Stimulated activated naive CD8-positive, alpha-beta T cell treated with anti-CD3 and anti-CD28 coated beads, Interleukin-15, amount 100 ng/mL, for 72 hours (primary cell): ENCODE measurements around the gene FRZB.
"Not testable (repeated sequence)": the region's sequence is repeated elsewhere in the genome, so short reads cannot be mapped to it uniquely, and the experiment has no call there.

ENCODE experiments used
- ATAC-seq: fragments of 150-1000 bp; cut with Tn5 transposase; 2 replicates; pipeline ENCODE4 v1.10.0; 2021; ENCODE audit warnings: mild to moderate bottlenecking, moderate library complexity
- DNase-seq, 2 donors: peaks; one replicate each; pipeline ENCODE4 v3.0.0; 2021 to 2022
- H3K27ac Mint-ChIP-seq, 2 donors: one replicate each; pipeline ENCODE4 v1.8.0; 2022; ENCODE audit warnings: mild to moderate bottlenecking in 2 of 2, mixed read lengths in 2 of 2, moderate library complexity in 2 of 2
- H3K27me3 Mint-ChIP-seq: one replicate; pipeline ENCODE4 v1.8.0; 2022; ENCODE audit warnings: mixed read lengths
- H3K4me1 Mint-ChIP-seq: one replicate; pipeline ENCODE4 v1.8.0; 2022; ENCODE audit warnings: mild to moderate bottlenecking, mixed read lengths
- H3K4me3 Mint-ChIP-seq, 2 donors: one replicate each; pipeline ENCODE4 v1.8.0; 2022; ENCODE audit warnings: mild to moderate bottlenecking in 2 of 2, mixed read lengths in 2 of 2, moderate library complexity in 1 of 2
- H3K9me3 Mint-ChIP-seq, 2 donors: one replicate each; pipeline ENCODE4 v1.8.0; 2022; ENCODE audit warnings: mixed read lengths in 2 of 2

FRZB gene

GRCh38 chr2:182895169-182895568 is 28.7 kb upstream of the FRZB start:
- peaks cover 16% of the 10 kb centered on the region for H3K27me3 Mint-ChIP-seq
- H3K4me3 Mint-ChIP-seq, result no peak overlapping the region

GRCh38 chr2:182894174-182894573 is 27.7 kb upstream of the FRZB start:
- peak; percentile 26 for ATAC-seq
- Mint-ChIP-seq H3K4me1 (no peaks in the 10 kb centered on the region), H3K9me3 (no peaks in the 10 kb centered on the region), H3K27ac (no peak overlapping the region), H3K4me3 (no peak overlapping the region), H3K27me3 (peaks cover 16% of the 10 kb centered on the region)
- no peak for DNase-seq

More at GRCh38 chr2:182895169-182895568, 28.7 kb upstream of the FRZB start:
- Mint-ChIP-seq H3K9me3 (no peaks in the 10 kb centered on the region), H3K4me1 (no peaks in the 10 kb centered on the region), H3K27ac (no peak overlapping the region)
- ATAC-seq, result no peak
- DNase-seq, result no peak

- H3K27ac Mint-ChIP-seq, result no peak overlapping the region
- H3K4me3 Mint-ChIP-seq, result no peak overlapping the region
- no peak for DNase-seq
- H3K4me1 Mint-ChIP-seq, result no peaks in the 10 kb centered on the region
- peaks cover 17% of the 10 kb centered on the region for H3K27me3 Mint-ChIP-seq
- no peaks in the 10 kb centered on the region for H3K9me3 Mint-ChIP-seq
- no peak for ATAC-seq
These were observed 27.2 kb upstream of the FRZB start for GRCh38 chr2:182893666-182894065.

- not testable (repeated sequence) for H3K9me3 Mint-ChIP-seq, ATAC-seq, H3K27ac Mint-ChIP-seq, H3K4me3 Mint-ChIP-seq, H3K4me1 Mint-ChIP-seq, DNase-seq
- peaks cover 24% of the 10 kb centered on the region for H3K27me3 Mint-ChIP-seq
These were observed 26.6 kb upstream of the FRZB start for GRCh38 chr2:182893035-182893434.

- Mint-ChIP-seq H3K27ac (no peak overlapping the region), H3K4me1 (no peaks in the 10 kb centered on the region), H3K4me3 (no peak overlapping the region), H3K9me3 (no peaks in the 10 kb centered on the region), H3K27me3 (peaks cover 13% of the 10 kb centered on the region)
- ATAC-seq (no peak), DNase-seq (no peak)
These were observed 25.2 kb upstream of the FRZB start for GRCh38 chr2:182891611-182892010.

GRCh38 chr2:182890773-182891378 is 24.4 kb upstream of the FRZB start:
- H3K27me3 Mint-ChIP-seq, result peaks cover 8% of the 10 kb centered on the region
- no peak overlapping the region for H3K4me3 Mint-ChIP-seq
- DNase-seq, result no peak
- H3K27ac Mint-ChIP-seq, result no peak overlapping the region
- H3K4me1 Mint-ChIP-seq, result no peaks in the 10 kb centered on the region
- ATAC-seq, result no peak
- no peaks in the 10 kb centered on the region for H3K9me3 Mint-ChIP-seq

GRCh38 chr2:182890305-182890704 is 23.9 kb upstream of the FRZB start:
- no peaks in the 10 kb centered on the region for H3K4me1 Mint-ChIP-seq
- peaks cover 8% of the 10 kb centered on the region for H3K27me3 Mint-ChIP-seq
- ATAC-seq, result no peak
- H3K9me3 Mint-ChIP-seq, result no peaks in the 10 kb centered on the region
- no peak for DNase-seq
- no peak overlapping the region for H3K4me3 Mint-ChIP-seq
- no peak overlapping the region for H3K27ac Mint-ChIP-seq

- H3K27me3 Mint-ChIP-seq, result peaks cover 8% of the 10 kb centered on the region
- H3K27ac Mint-ChIP-seq, result no peak overlapping the region
- no peak overlapping the region for H3K4me3 Mint-ChIP-seq
- ATAC-seq, result no peak
- DNase-seq, result no peak
- no peaks in the 10 kb centered on the region for H3K4me1 Mint-ChIP-seq
- H3K9me3 Mint-ChIP-seq, result no peaks in the 10 kb centered on the region
These were observed 21.4 kb upstream of the FRZB start for GRCh38 chr2:182887753-182888415.

- Mint-ChIP-seq H3K4me3 (no peak overlapping the region), H3K9me3 (no peaks in the 10 kb centered on the region), H3K4me1 (no peaks in the 10 kb centered on the region), H3K27ac (no peak overlapping the region), H3K27me3 (peaks cover 8% of the 10 kb centered on the region)
- DNase-seq (no peak), ATAC-seq (no peak)
These were observed 20.7 kb upstream of the FRZB start for GRCh38 chr2:182887093-182887492.

GRCh38 chr2:182885771-182886170 is 19.3 kb upstream of the FRZB start:
- no peak overlapping the region for H3K27ac Mint-ChIP-seq
- H3K4me3 Mint-ChIP-seq, result no peak overlapping the region
- H3K9me3 Mint-ChIP-seq, result no peaks in the 10 kb centered on the region
- ATAC-seq (no peak), DNase-seq (no peak)
- H3K4me1 Mint-ChIP-seq, result no peaks in the 10 kb centered on the region
- H3K27me3 Mint-ChIP-seq, result peaks cover 8% of the 10 kb centered on the region

GRCh38 chr2:182883451-182883850 is 17.0 kb upstream of the FRZB start:
- peaks cover 4% of the 10 kb centered on the region for H3K27me3 Mint-ChIP-seq
- no peaks in the 10 kb centered on the region for H3K4me1 Mint-ChIP-seq
- no peak overlapping the region for H3K27ac Mint-ChIP-seq
- DNase-seq (no peak), ATAC-seq (no peak)
- H3K9me3 Mint-ChIP-seq, result peaks cover 7 to 14% of the 10 kb centered on the region in 2 donors
- H3K4me3 Mint-ChIP-seq, result no peak overlapping the region

GRCh38 chr2:182880100-182880499 is 13.7 kb upstream of the FRZB start:
- H3K4me3 Mint-ChIP-seq, H3K27ac Mint-ChIP-seq, DNase-seq, H3K27me3 Mint-ChIP-seq, ATAC-seq, H3K4me1 Mint-ChIP-seq: not testable (repeated sequence)
- peaks cover 15 to 30% of the 10 kb centered on the region in 2 donors for H3K9me3 Mint-ChIP-seq

GRCh38 chr2:182876653-182877052 is 10.2 kb upstream of the FRZB start:
- not testable (repeated sequence) for DNase-seq, H3K4me3 Mint-ChIP-seq, H3K4me1 Mint-ChIP-seq, ATAC-seq, H3K27ac Mint-ChIP-seq
- H3K27me3 Mint-ChIP-seq, result peaks cover 16% of the 10 kb centered on the region
- peaks cover 21 to 30% of the 10 kb centered on the region in 2 donors for H3K9me3 Mint-ChIP-seq

GRCh38 chr2:182870227-182870626 is 3.8 kb upstream of the FRZB start:
- ATAC-seq (no peak), DNase-seq (peak in 1 of 2 donors; percentile 12)
- Mint-ChIP-seq H3K9me3 (peaks cover 0 to 7% of the 10 kb centered on the region in 2 donors), H3K27me3 (peaks cover 72% of the 10 kb centered on the region), H3K4me3 (no peak overlapping the region), H3K4me1 (peaks cover 22% of the 10 kb centered on the region), H3K27ac (no peak overlapping the region)

GRCh38 chr2:182868054-182868796 is 1.8 kb upstream of the FRZB start:
- Mint-ChIP-seq H3K9me3 (no peaks in the 10 kb centered on the region), H3K4me1 (peaks cover 22% of the 10 kb centered on the region), H3K27ac (no peak overlapping the region), H3K27me3 (peaks cover 84% of the 10 kb centered on the region), H3K4me3 (no peak overlapping the region)
- ATAC-seq, result no peak
- no peak for DNase-seq

- Mint-ChIP-seq H3K4me3 (peak overlapping the region; percentile 76 to 84), H3K27ac (no peak overlapping the region), H3K9me3 (no peaks in the 10 kb centered on the region), H3K4me1 (peaks cover 22% of the 10 kb centered on the region), H3K27me3 (peaks cover 83% of the 10 kb centered on the region)
- no peak for DNase-seq
- no peak for ATAC-seq
These were observed 1.1 kb upstream of the FRZB start for GRCh38 chr2:182867426-182868053.
